Sigmoid colon (tissue), 7 donors: ENCODE results near the gene SLC51B. TPM values are rescaled to one million over a fixed set of nuclear protein-coding genes. Genes with fewer than 3 reads are reported as not detected.

Experiments used
- DNase-seq: peaks from one replicate; pipeline ENCODE4 v3.0.0-alpha.2; 2019
- H3K27ac ChIP-seq, 4 donors: fragments of 200-600 bp; sonication (generic); one replicate each; pipeline ENCODE4 v1.5.1; 2016 to 2019; ENCODE audit warnings: mild to moderate bottlenecking in 1 of 4
- H3K27me3 ChIP-seq, 3 donors: fragments of 200-600 bp; sonication (generic); one replicate each; pipeline ENCODE4 v1.5.1; 2019; ENCODE audit warnings: mild to moderate bottlenecking in 1 of 3
- H3K36me3 ChIP-seq, 4 donors: fragments of 200-600 bp; sonication (generic); one replicate each; pipeline ENCODE4 v1.5.1; 2016 to 2019
- H3K4me1 ChIP-seq, 4 donors: fragments of 200-600 bp; sonication (generic); one replicate each; pipeline ENCODE4 v1.5.1; 2017 to 2019
- H3K4me3 ChIP-seq, 4 donors: fragments of 200-600 bp; sonication (generic); one replicate each; pipeline ENCODE4 v1.5.1; 2017 to 2019; ENCODE audit warnings: mild to moderate bottlenecking in 2 of 4, moderate library complexity in 1 of 4
- H3K9me3 ChIP-seq, 4 donors: fragments of 200-600 bp in 3 of 4; sonication (generic) in 3 of 4; one replicate each; pipeline versions ENCODE4 v1.5.1 to v1.6.1; 2013 to 2019
- EP300 ChIP-seq, 4 donors: sonication (generic); formaldehyde crosslinking; IDR thresholded peaks; one replicate each; pipeline ENCODE4 v1.6.1; 2017; ENCODE audit warnings: antibody characterized with exemption in 4 of 4
- POLR2A ChIP-seq, 2 donors: fragments of 450-650 bp; IDR thresholded peaks; one replicate each; pipeline ENCODE4 v1.6.1; 2016; ENCODE audit warnings: antibody characterized with exemption in 2 of 2, mild to moderate bottlenecking in 2 of 2, moderate library complexity in 2 of 2
- POLR2AphosphoS5 ChIP-seq, 4 donors: sonication (generic); formaldehyde crosslinking; IDR thresholded peaks; one replicate each; pipeline ENCODE4 v1.6.1; 2017; ENCODE audit warnings: antibody characterized with exemption in 4 of 4
- WGBS, 2 donors: extraction: QIAGEN DNeasy Blood & Tissue Kit; methylation state at CpG; one replicate each; pipeline ENCODE4 v1.1.7; 2013; 5-methylcytosine and 5-hydroxymethylcytosine counted together
- intact Hi-C: fragments of 100-400 bp; cut with DNase I; formaldehyde crosslinking; loops from one replicate; pipeline ENCODE4 v1.15.1; 2023
- polyA plus RNA-seq, 3 donors: library from polyadenylated mRNA; stranded (reverse); fragments of 200-250 nt; gene quantifications; one replicate each; pipeline ENCODE4 v1.2.3, GENCODE V29; 2013
- total RNA-seq, 4 donors: library from RNA; depleted of rRNA; stranded (reverse); fragments of >200 nt; gene quantifications; one replicate each; pipeline ENCODE4 v1.1.0, GENCODE V29; 2016
- TF ChIP-seq, protein P1 (sequence below), 4 experiments: fragments of 450-650 bp in 3 of 4; fragments of 200-600 bp in 1 of 4; IDR thresholded peaks; one replicate each; pipeline ENCODE4 v1.5.1; 2016 to 2019; ENCODE audit warnings: antibody characterized with exemption in 4 of 4, mild to moderate bottlenecking in 3 of 4, moderate library complexity in 2 of 4
- donor health status: healthy with polysubstance abuse.
- donor health status: Bipolar disorder and iron deficiency.
- donor health status: healthy.

The SLC51B gene
- total and polyA plus RNA-seq, 7 donors: 76.3 to 92.5 (median 77.0) TPM; not detected in 4

GRCh38 chr15:65054333-65055200 is 9.4 kb downstream of the SLC51B start:
- 69 to 77% methylated on average over 26 of the region's 26 CpGs for WGBS, 2 donors
- H3K4me1 ChIP-seq: peaks cover 0 to 31% (median 25%) of the 10 kb centered on the region in 4 donors
- H3K36me3 ChIP-seq: peaks cover 0 to 57% (median 22%) of the 10 kb centered on the region in 4 donors
- peak overlapping the region; percentile 35 to 76 (median 66) for H3K27ac ChIP-seq
- H3K4me3 ChIP-seq: no peak overlapping the region
- no peaks in the 10 kb centered on the region for H3K9me3 ChIP-seq
- intact Hi-C loops: loop anchor here (1.0 kb wide), 2 partner anchors 29 to 47 kb away; no protein-coding TSS in a partner anchor
- TF ChIP-seq POLR2AphosphoS5 (IDR thresholded peaks at IDR 0.05): peak in 2 of 4 donors; percentile 8 to 30
- TF ChIP-seq POLR2A (IDR thresholded peaks at IDR 0.05): no peak
- no peak for TF ChIP-seq EP300 (IDR thresholded peaks at IDR 0.05)
- TF ChIP-seq, protein P1, sequence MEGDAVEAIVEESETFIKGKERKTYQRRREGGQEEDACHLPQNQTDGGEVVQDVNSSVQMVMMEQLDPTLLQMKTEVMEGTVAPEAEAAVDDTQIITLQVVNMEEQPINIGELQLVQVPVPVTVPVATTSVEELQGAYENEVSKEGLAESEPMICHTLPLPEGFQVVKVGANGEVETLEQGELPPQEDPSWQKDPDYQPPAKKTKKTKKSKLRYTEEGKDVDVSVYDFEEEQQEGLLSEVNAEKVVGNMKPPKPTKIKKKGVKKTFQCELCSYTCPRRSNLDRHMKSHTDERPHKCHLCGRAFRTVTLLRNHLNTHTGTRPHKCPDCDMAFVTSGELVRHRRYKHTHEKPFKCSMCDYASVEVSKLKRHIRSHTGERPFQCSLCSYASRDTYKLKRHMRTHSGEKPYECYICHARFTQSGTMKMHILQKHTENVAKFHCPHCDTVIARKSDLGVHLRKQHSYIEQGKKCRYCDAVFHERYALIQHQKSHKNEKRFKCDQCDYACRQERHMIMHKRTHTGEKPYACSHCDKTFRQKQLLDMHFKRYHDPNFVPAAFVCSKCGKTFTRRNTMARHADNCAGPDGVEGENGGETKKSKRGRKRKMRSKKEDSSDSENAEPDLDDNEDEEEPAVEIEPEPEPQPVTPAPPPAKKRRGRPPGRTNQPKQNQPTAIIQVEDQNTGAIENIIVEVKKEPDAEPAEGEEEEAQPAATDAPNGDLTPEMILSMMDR (IDR thresholded peaks at IDR 0.05): peak; percentile 90 to 97 (median 95)
- DNase-seq: peak; percentile 91
- no peaks in the 10 kb centered on the region for H3K27me3 ChIP-seq

DNA sequence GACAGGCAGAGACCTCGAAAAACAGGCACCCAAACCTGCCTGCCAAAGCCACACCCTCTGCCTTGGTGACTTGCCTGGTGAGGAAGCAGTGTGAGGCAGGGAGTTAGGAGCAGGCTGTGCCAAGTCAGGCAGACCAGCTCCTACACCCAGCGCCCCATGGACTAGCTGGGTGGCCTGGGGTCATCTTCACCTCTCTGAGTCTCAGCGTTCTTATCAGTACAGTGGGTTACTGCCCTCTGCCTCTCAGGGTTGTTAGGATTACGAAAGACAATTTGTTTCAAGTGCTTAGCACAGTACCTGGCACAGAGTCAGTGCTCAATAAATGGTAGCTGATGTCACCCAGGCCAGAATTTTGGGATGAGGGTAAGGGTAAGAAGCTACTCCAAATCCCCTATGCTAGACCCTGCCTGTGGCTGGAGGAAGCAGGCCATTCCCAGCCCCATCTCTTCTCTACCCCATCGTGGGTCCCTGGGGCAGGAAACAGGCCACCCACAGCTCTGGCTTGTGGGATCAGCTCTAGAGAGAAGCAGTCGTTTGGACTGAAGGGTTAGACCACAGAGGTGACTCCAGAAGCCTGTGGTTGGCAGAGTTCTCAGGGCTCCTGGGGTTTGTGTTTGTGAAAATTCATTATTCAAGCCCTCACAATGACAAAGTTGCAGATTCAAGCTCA is 10.1 kb downstream of the SLC51B start:
- H3K4me1 ChIP-seq: peaks cover 0 to 29% (median 23%) of the 10 kb centered on the region in 4 donors
- H3K4me3 ChIP-seq: no peak overlapping the region
- H3K27ac ChIP-seq: peak overlapping the region; percentile 35 to 76 (median 66)
- intact Hi-C loops: no loop called here
- no peaks in the 10 kb centered on the region for H3K9me3 ChIP-seq
- TF ChIP-seq, protein P1 (IDR thresholded peaks at IDR 0.05): no peak
- no peak for TF ChIP-seq POLR2A (IDR thresholded peaks at IDR 0.05)
- TF ChIP-seq POLR2AphosphoS5 (IDR thresholded peaks at IDR 0.05): no peak
- TF ChIP-seq EP300 (IDR thresholded peaks at IDR 0.05): no peak
- 31 to 46% methylated on average over 6 of the region's 6 CpGs for WGBS, 2 donors
- no peak for DNase-seq
- peaks cover 0 to 57% (median 22%) of the 10 kb centered on the region in 4 donors for H3K36me3 ChIP-seq
- no peaks in the 10 kb centered on the region for H3K27me3 ChIP-seq

DNA sequence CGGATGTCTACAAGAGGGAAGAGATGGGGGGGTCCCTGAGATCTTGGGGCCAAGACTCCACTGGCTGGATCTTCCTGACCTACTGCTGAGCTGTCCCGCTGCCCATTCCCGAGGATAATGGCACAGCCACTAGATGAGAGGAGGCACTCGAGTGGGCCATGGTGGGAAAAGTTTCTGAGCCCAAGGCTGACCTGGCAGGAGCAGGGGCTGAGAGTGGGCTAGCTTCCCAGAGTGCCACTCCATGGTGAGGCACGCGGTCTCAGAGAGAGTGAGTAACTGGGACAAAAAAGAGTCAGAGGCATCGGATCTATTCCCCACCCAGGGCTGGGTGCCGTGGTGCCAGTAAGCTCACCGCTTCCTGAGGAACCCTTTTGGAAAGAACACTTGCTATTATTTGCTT is 10.9 kb downstream of the SLC51B start:
- DNase-seq: no peak
- peaks cover 0 to 34% (median 29%) of the 10 kb centered on the region in 4 donors for H3K4me1 ChIP-seq

DNA sequence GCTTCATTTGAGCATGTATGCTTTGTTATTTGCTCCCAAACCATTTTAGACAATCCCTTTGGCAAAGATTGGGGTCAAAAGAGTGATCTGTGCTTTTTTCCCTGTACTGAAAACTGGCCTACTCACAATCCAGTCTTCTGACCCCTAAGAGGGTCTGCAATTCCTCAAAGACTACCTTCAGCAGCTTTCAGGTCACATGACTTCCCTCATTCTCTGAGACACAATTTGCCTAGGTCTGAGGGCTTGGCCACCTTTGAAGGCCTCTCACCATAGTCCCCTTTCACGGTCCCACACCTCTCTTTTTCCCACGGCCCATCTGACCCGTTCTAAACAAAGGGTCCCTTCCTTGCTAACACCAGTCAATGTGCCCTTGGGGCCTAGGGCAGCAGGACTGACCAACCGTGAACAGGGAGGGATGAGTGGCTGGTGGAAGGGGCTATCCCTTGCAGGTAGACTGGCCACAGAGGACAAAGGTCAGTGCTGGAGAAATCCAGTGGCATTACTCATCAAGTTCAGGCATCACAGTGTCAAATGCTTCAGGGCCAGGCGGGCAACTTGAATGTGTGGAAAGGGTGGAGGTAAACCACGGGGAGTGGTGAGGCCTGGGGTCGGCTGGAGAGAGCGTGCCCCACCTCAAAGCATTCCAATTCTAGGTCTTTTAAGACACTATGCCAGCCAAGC is 11.8 kb downstream of the SLC51B start:
- H3K4me1 ChIP-seq: peaks cover 0 to 41% (median 34%) of the 10 kb centered on the region in 4 donors
- intact Hi-C loops: no loop called here
- no peaks in the 10 kb centered on the region for H3K27me3 ChIP-seq
- peaks cover 0 to 52% (median 22%) of the 10 kb centered on the region in 4 donors for H3K36me3 ChIP-seq
- TF ChIP-seq EP300 (IDR thresholded peaks at IDR 0.05): no peak
- TF ChIP-seq POLR2AphosphoS5 (IDR thresholded peaks at IDR 0.05): no peak
- TF ChIP-seq, protein P1 (IDR thresholded peaks at IDR 0.05): no peak
- TF ChIP-seq POLR2A (IDR thresholded peaks at IDR 0.05): no peak
- no peak overlapping the region for H3K4me3 ChIP-seq
- DNase-seq: no peak
- WGBS, 2 donors: 63 to 79% methylated on average over 8 of the region's 8 CpGs
- peak overlapping the region; percentile 4 to 95 (median 19) for H3K27ac ChIP-seq
- H3K9me3 ChIP-seq: no peaks in the 10 kb centered on the region

More for the DNA sequence above, 10.9 kb downstream of the SLC51B start:
- H3K27ac ChIP-seq: peak overlapping the region; percentile 35 to 76 (median 66)
- H3K27me3 ChIP-seq: no peaks in the 10 kb centered on the region
- H3K36me3 ChIP-seq: peaks cover 0 to 55% (median 22%) of the 10 kb centered on the region in 4 donors
- H3K4me3 ChIP-seq: no peak overlapping the region
- 82 to 87% methylated on average over 9 of the region's 9 CpGs for WGBS, 2 donors
- TF ChIP-seq POLR2AphosphoS5 (IDR thresholded peaks at IDR 0.05) (no peak), POLR2A (IDR thresholded peaks at IDR 0.05) (no peak), EP300 (IDR thresholded peaks at IDR 0.05) (no peak)
- TF ChIP-seq, protein P1 (IDR thresholded peaks at IDR 0.05): no peak
- H3K9me3 ChIP-seq: no peaks in the 10 kb centered on the region
- intact Hi-C loops: no loop called here
